ENCODE data around the gene LAD1. TPM values are rescaled to one million over a fixed set of nuclear protein-coding genes. Genes with fewer than 3 reads are reported as not detected.

Gene LAD1
- total RNA-seq, 1 donor from 2014 or later, result 272 TPM

- DNase-seq (ENCODE audit: low spot score), result no peak
Measured at GRCh38 chr1:201391651-201392511, 7.2 kb downstream of the LAD1 start.

- DNase-seq (ENCODE audit: low spot score), result no peak
Measured at GRCh38 chr1:201391225-201391624, 7.9 kb downstream of the LAD1 start.

GRCh38 chr1:201389051-201389450, 10.1 kb downstream of the LAD1 start:
- no peak for DNase-seq (ENCODE audit: low spot score)

GRCh38 chr1:201386208-201386607, 12.9 kb downstream of the LAD1 start:
- DNase-seq (ENCODE audit: low spot score), result no peak

GRCh38 chr1:201385299-201385891, 13.7 kb downstream of the LAD1 start:
- DNase-seq (ENCODE audit: low spot score), result peak; percentile 68

GRCh38 chr1:201384406-201384782, 14.7 kb downstream of the LAD1 start:
- DNase-seq (ENCODE audit: low spot score), result no peak

- DNase-seq (ENCODE audit: low spot score), result no peak
Measured at GRCh38 chr1:201383647-201384405, 15.3 kb downstream of the LAD1 start.

GRCh38 chr1:201381130-201381529, 18.0 kb downstream of the LAD1 start:
- DNase-seq (ENCODE audit: low spot score), result no peak

GRCh38 chr1:201379733-201380242, 19.3 kb downstream of the LAD1 start:
- no peak for DNase-seq (ENCODE audit: low spot score)

GRCh38 chr1:201378804-201379203, 20.3 kb downstream of the LAD1 start:
- no peak for DNase-seq (ENCODE audit: low spot score)

- no peak for DNase-seq (ENCODE audit: low spot score)
Measured at GRCh38 chr1:201377611-201378092, 21.5 kb downstream of the LAD1 start, which contains the start of gene TNNT2. TNNT2 (minus strand) TSS chr1:201377680; CDS start chr1:201373254, 4,426 bp downstream.

- DNase-seq (ENCODE audit: low spot score), result peak; percentile 53
Measured at GRCh38 chr1:201376464-201377374, 22.4 kb downstream of the LAD1 start.

GRCh38 chr1:201376107-201376463, 23.0 kb downstream of the LAD1 start:
- no peak for DNase-seq (ENCODE audit: low spot score)

- no peak for DNase-seq (ENCODE audit: low spot score)
Measured at GRCh38 chr1:201375169-201375568, 24.0 kb downstream of the LAD1 start.

GRCh38 chr1:201374364-201374763, 24.8 kb downstream of the LAD1 start:
- no peak for DNase-seq (ENCODE audit: low spot score)

GRCh38 chr1:201371792-201372191, 27.3 kb downstream of the LAD1 start:
- DNase-seq (ENCODE audit: low spot score), result no peak

GRCh38 chr1:201371276-201371675, 27.8 kb downstream of the LAD1 start:
- DNase-seq (ENCODE audit: low spot score), result no peak

- DNase-seq (ENCODE audit: low spot score), result no peak
Measured at GRCh38 chr1:201370500-201370899, 28.6 kb downstream of the LAD1 start.

- DNase-seq (ENCODE audit: low spot score), result no peak
Measured at GRCh38 chr1:201369209-201369608, 29.9 kb downstream of the LAD1 start.

GRCh38 chr1:201366696-201367095, 32.4 kb downstream of the LAD1 start:
- DNase-seq (ENCODE audit: low spot score), result no peak

- no peak for DNase-seq (ENCODE audit: low spot score)
Measured at GRCh38 chr1:201365251-201365650, 33.9 kb downstream of the LAD1 start.
